ENCODE results near the gene PDE2A. TPM values are rescaled to one million over a fixed set of nuclear protein-coding genes. Genes with fewer than 3 reads are reported as not detected.

The PDE2A gene
- total RNA-seq, 2 experiments from 2014 or later = 0.83 TPM; not detected in 1

DNA sequence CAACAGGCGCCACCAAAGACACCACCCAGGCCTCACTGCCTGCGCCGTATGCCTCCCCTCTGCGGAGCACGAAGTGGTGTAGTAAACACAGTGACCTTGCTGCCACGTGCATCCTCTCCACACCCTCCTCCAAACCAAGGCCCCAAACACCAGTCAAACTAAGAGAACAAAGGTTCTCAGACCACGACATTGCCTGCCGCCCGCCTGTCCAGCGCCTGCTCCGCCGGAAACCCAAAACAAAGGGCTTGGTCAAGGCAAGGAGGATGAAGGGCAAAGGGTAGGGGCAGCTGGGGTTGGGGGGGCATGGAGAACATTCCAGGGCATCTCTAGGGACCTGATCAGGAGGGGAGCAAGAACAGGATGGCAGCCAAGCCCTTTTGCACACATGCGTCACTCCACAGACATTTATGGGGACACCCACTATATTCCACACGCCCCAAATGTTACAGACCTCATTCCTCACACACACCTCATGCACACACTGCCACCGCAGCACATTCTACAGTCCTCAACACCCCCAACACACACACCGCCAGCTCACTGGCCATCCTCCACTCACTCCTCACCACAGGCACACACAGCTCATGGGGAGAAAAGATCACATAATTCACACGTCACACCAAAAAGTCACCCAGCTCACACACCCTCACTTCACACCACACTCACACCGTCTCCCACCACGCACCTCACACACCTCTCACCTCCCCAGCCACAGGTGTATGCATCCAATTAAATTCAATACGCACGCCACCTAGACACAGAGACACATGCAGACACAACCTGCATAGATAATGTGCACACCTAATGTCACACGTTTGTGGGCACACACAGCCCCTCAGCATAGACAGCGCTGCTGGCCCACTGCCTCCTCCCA lies 34.5 kb downstream of the PDE2A start:
- POLR2A ChIA-PET = no interaction called here
- Mint-ChIP-seq H3K4me3 (no peak overlapping the region), H3K27ac (no peak overlapping the region), H3K9me3 (no peaks in the 10 kb centered on the region), H3K27me3 (peaks cover 22% of the 10 kb centered on the region), H3K36me3 (no peaks in the 10 kb centered on the region), H3K4me1 (peaks cover 2% of the 10 kb centered on the region)
- DNase-seq (no peak), ATAC-seq (ENCODE audit: low read depth) (no peak)

DNA sequence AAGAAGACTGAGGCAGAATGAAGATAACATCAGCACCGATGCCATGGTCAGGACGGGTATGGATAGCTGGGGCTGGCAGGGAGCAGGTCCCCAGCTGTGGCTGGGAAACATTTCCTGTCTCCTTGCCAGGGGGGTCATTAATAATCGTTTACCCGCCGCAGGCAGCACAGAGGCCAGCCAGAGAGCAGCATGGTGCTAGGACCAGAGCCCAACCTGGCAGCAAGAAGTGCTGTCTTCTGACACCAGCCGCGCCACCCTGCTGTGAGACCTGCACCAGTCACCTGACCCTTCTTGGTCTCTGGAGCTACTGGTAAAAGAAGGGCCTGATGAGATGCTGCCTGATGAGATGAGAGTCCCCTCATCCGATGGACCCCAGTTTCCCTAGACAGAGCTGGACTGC lies 36.3 kb downstream of the PDE2A start:
- no peak for DNase-seq
- Mint-ChIP-seq H3K4me1 (peaks cover 2% of the 10 kb centered on the region), H3K9me3 (no peaks in the 10 kb centered on the region), H3K27me3 (peaks cover 16% of the 10 kb centered on the region), H3K36me3 (no peaks in the 10 kb centered on the region), H3K27ac (no peak overlapping the region), H3K4me3 (no peak overlapping the region)
- POLR2A ChIA-PET = no interaction called here
- no peak for ATAC-seq (ENCODE audit: low read depth)

DNA sequence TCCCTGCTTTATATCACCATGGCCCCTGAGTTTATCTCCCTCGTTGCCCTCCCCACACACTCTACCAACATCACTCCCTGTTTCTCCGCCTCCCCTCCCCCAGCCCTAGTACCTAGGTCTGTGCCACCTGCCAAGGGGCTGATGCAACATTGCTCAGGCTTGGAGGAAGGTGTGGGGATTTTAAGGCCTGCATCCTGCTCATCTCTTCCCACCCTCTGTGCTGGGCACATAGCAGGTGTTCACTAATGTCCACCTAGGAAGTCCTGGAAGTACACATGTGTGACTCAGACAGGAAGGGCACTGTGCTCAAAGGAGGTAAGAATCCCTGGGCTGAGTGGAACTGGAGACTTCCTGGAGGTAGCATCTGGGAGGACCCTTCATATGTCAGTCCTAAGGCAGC lies 37.0 kb downstream of the PDE2A start:
- Mint-ChIP-seq H3K27me3 (peaks cover 16% of the 10 kb centered on the region), H3K4me1 (peaks cover 2% of the 10 kb centered on the region), H3K9me3 (no peaks in the 10 kb centered on the region), H3K27ac (no peak overlapping the region), H3K4me3 (no peak overlapping the region), H3K36me3 (no peaks in the 10 kb centered on the region)
- no peak for DNase-seq
- no peak for ATAC-seq (ENCODE audit: low read depth)
- POLR2A ChIA-PET = no interaction called here

DNA sequence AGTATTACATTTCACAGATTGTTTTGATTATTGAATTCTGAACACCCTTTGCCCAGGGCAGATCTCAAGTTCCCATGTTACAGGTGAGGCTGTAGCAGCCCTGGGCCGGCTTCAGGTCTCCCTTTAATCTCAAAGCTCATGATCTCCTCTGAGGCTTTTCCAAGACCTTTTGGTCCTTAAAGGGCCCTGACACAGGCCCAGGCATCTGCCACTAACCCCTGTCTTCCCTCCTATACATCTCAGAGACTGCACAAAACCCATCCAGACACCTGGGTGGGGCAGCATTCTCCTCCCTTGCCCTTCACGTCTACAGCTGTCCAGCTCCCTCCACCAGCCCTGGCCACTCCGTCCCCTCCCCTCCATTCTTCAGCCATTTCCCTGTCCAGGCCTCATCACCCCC lies 37.8 kb downstream of the PDE2A start:
- H3K27ac Mint-ChIP-seq = no peak overlapping the region
- H3K36me3 Mint-ChIP-seq = no peaks in the 10 kb centered on the region
- DNase-seq (no peak), ATAC-seq (ENCODE audit: low read depth) (no peak)
- H3K9me3 Mint-ChIP-seq = no peaks in the 10 kb centered on the region
- H3K4me3 Mint-ChIP-seq = no peak overlapping the region
- peaks cover 16% of the 10 kb centered on the region for H3K27me3 Mint-ChIP-seq
- POLR2A ChIA-PET = no interaction called here
- H3K4me1 Mint-ChIP-seq = peaks cover under 1% of the 10 kb centered on the region

DNA sequence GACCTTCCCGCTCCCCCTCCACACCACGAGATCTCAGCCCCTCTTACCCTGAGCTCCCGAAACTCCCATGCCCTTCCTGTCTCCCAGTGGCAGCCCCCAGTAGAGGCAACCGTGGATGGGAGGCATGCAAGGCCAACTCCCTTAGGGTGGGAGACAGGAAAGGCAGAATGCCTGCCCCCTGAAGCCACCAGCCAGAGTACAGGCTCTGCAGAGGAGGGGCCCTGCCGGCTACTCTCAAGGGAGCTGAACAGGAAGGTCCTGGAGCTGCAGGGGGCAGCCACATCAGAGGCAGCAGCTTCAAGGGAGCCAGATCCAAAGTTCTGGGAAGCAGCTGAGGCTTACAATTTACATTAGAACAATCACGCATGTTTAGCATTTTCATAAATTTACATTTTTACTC lies 38.3 kb downstream of the PDE2A start:
- peaks cover 18% of the 10 kb centered on the region for H3K27me3 Mint-ChIP-seq
- no peak overlapping the region for H3K27ac Mint-ChIP-seq
- no peak overlapping the region for H3K4me3 Mint-ChIP-seq
- ATAC-seq (ENCODE audit: low read depth) (no peak), DNase-seq (no peak)
- no peaks in the 10 kb centered on the region for H3K36me3 Mint-ChIP-seq
- no peaks in the 10 kb centered on the region for H3K9me3 Mint-ChIP-seq
- POLR2A ChIA-PET = no interaction called here
- H3K4me1 Mint-ChIP-seq = no peaks in the 10 kb centered on the region

DNA sequence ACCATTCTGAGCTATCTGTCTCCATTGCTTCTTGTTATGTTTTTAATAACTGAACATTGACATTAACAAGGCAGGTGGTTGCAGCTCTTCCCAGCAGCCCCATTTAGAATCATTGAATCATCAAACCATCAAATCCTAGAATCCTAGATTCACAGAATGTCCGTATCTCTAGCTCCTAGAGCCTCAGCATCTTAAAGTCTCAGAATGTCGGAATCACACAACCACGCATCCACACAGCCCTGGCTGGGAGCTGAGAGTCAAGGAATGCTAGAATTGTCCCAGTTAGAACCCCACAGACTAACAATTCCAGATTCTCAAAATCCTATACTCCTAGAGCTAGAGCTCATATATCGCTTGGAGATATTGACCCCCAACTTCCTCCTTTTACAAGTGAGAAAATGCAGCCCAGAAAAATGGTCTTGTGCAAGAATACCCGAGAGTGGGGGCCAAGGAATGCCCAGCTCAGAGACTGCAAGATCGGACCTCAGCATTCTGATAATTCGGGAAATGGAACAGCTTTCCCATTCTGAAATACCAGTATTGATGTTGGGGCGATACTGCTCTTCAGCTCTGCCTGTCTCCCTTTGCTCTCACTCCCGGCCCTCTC lies 38.8 kb downstream of the PDE2A start:
- ATAC-seq (ENCODE audit: low read depth) (no peak), DNase-seq (no peak)
- Mint-ChIP-seq H3K4me1 (no peaks in the 10 kb centered on the region), H3K27me3 (peaks cover 18% of the 10 kb centered on the region), H3K27ac (no peak overlapping the region), H3K36me3 (no peaks in the 10 kb centered on the region), H3K4me3 (no peak overlapping the region), H3K9me3 (no peaks in the 10 kb centered on the region)
- POLR2A ChIA-PET = no interaction called here

DNA sequence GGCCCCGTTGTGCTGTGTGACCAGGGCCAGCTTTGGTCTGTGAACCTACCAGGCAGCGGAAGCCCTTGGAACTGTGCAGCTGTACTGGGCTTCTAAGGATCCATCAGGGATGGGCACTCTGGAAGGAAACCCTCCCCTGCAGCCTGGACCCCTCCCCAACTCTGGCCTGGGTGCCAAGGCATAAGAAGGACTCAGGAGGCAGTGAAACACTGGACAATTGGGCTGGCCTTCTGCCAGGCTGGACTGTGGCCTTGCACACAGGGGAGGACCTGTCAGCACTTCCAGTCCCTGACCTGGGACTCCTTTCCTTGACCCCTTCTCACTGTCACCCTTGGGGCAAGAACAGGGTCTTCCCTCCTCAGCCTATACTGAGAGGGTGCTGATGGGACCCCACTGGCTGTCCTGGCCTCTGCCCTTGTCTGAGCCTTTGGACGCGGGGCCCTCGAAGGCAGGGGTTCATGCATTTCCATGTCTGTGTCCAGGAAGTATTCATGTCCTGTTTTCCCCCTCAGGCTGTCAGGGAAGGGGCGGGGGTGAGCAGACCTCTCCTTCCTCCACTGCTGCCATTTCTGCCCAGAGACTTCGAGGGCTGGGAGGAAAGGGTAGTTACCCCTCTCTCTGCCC lies 39.6 kb downstream of the PDE2A start:
- Mint-ChIP-seq H3K9me3 (no peaks in the 10 kb centered on the region), H3K27ac (no peak overlapping the region), H3K27me3 (peaks cover 18% of the 10 kb centered on the region), H3K36me3 (no peaks in the 10 kb centered on the region), H3K4me1 (no peaks in the 10 kb centered on the region), H3K4me3 (no peak overlapping the region)
- POLR2A ChIA-PET = no interaction called here
- DNase-seq = no peak
- no peak for ATAC-seq (ENCODE audit: low read depth)

DNA sequence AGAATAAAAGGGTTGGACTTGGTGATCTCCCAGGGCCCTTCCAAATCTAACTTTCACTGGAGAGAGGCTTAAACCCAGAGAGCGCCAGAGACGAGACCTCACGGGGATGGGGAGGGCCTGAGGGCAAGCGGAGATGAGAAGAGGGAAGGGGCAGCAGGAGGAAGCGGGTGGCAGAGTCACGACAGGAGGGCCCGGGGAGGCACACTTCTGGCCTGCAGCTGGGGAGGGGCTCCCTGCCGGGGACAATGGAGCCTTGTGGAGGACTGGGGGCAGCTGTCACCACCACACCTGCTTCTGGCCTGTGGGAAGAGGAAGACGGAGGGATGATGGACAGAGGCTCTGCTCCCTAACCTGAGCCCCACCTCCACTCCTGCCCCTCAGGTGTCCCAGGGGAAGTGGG lies 40.2 kb downstream of the PDE2A start:
- Mint-ChIP-seq H3K4me3 (no peak overlapping the region), H3K4me1 (no peaks in the 10 kb centered on the region), H3K36me3 (no peaks in the 10 kb centered on the region), H3K9me3 (no peaks in the 10 kb centered on the region), H3K27ac (no peak overlapping the region), H3K27me3 (peaks cover 18% of the 10 kb centered on the region)
- POLR2A ChIA-PET = no interaction called here
- ATAC-seq (ENCODE audit: low read depth) = no peak
- DNase-seq = no peak

DNA sequence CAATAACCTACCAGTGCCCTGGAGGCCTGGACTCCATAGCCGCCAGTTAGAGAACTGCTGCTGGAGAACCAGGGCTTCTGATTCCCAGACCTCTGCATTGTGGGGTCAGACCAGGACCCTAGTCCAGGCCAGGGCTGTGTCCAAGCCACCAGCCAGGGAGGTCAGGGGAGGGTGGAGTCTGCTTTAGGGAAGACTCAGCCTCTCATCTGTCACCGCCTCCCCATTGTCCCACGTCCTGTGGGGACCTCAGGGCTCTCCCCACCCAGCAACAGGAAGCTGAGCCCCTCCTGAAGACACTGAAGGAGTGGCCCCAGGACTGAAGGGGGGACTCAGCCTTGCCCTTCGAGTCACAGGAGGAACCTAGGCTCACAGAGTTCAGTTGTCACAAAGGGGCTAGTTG lies 41.2 kb downstream of the PDE2A start:
- DNase-seq = no peak
- POLR2A ChIA-PET = no interaction called here
- no peaks in the 10 kb centered on the region for H3K9me3 Mint-ChIP-seq
- no peaks in the 10 kb centered on the region for H3K36me3 Mint-ChIP-seq
- peaks cover 22% of the 10 kb centered on the region for H3K27me3 Mint-ChIP-seq
- no peak overlapping the region for H3K4me3 Mint-ChIP-seq
- no peak overlapping the region for H3K27ac Mint-ChIP-seq
- no peak for ATAC-seq (ENCODE audit: low read depth)
- H3K4me1 Mint-ChIP-seq = no peaks in the 10 kb centered on the region

DNA sequence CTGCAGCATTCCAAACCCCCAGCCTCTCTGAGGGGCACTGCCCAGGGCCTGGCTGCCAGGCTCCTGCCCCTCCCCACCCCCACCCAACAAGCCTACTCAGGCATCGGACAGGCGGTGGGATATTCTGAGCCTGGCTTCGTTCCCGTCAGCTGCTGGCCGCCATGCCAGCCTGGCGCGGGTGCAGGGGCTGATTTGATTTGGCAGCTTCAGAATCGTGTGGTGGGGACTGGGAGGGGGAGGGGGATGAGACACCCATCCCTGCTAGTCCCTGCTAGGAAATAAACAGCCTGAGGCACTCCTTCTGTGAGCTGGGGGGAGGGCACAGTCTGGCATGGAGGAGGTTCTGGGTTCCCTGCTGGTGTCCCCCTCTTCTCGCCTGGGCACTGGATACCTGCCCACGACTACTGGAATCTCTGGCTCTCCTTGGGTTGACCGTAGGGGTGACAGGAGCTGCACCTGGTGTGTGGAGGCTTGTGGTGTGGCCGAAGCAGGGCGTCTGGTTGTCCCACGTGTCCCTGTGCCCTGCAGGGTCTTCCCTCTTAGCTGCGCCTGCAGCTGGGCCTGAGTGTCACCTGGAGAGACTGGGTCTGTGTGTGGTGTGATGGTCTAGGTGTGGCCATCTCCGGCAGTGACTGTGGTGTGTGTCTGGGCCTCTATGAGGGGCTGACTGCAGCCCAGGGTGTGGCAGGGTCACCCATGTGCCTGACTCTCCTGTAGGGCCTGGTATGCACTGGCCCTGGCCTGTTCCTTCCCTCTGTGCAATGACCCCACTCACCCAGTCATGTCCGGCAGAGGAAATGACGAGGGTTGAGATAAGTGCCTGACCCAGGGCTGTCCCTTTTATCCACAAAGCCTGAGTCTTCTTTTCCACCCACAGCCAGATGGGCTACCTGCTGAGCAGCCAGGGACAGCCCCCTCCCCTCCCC lies 42.2 kb downstream of the PDE2A start:
- no peak overlapping the region for H3K4me3 Mint-ChIP-seq
- no peak overlapping the region for H3K27ac Mint-ChIP-seq
- POLR2A ChIA-PET = no interaction called here
- H3K36me3 Mint-ChIP-seq = no peaks in the 10 kb centered on the region
- H3K4me1 Mint-ChIP-seq = no peaks in the 10 kb centered on the region
- H3K27me3 Mint-ChIP-seq = peaks cover 17% of the 10 kb centered on the region
- H3K9me3 Mint-ChIP-seq = no peaks in the 10 kb centered on the region
- DNase-seq (no peak), ATAC-seq (ENCODE audit: low read depth) (no peak)

DNA sequence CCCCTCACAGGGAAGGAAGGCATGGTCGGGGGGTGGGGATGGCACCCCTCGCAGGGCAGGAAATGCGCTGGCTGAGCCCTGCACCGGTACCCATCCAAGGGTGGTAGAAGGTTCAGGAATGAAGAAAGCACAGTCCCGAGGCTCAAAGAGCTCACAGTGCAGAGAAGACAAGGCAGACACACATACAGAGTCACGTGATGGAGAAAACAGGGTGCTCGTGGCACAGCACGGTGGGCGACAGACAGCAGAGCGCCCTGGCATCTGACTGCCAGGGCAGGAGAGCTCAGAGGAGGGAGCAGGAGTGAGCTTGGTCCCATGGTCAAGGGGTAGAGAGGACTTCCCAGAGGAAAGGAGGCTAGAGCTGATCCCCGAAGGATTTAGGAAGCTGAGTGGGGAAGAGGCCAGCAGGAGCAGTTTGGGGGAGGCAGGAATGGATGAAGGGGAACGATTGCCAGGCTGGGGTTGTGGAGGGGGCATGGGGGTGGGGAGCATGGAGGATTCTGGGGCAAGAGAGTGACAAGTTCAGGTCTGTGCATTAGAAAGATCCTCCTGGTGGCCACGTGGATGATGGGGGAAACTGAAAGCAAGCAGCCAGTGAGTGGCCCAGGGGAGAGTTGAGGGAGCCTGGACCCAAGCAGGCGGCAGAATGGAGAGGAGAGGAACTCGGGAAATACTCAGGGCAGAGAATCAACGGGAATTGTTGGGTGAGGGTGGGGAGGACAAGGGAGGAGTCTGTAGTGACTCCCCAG lies 43.9 kb downstream of the PDE2A start:
- H3K27ac Mint-ChIP-seq = no peak overlapping the region
- peaks cover 9% of the 10 kb centered on the region for H3K27me3 Mint-ChIP-seq

DNA sequence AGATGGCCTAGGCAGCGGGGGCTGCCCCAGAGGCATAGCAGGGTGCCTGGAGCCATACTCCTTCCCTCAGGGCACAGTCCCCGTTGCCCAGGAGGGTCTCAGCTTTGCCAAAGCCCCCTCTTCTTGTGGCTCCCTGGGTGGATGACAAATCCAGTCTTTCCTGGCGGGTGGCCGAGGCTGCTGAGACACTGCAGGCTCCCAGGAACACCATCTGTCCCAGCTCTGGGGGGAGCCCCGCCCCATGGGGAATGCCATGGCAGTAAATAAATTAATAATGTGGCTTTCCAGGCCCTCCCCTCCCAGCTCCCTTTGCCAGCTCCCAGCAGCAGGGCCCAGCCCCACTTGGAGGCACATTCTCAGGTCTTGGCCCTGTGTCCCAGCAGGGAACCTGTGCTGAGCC lies 45.0 kb downstream of the PDE2A start:
- Mint-ChIP-seq H3K9me3 (no peaks in the 10 kb centered on the region), H3K4me3 (no peak overlapping the region), H3K4me1 (peaks cover 11% of the 10 kb centered on the region), H3K36me3 (no peaks in the 10 kb centered on the region), H3K27ac (no peak overlapping the region), H3K27me3 (peaks cover 10% of the 10 kb centered on the region)
- POLR2A ChIA-PET = no interaction called here
- no peak for DNase-seq
- ATAC-seq (ENCODE audit: low read depth) = no peak

More for the DNA sequence above, 43.9 kb downstream of the PDE2A start:
- Mint-ChIP-seq H3K4me3 (no peak overlapping the region), H3K4me1 (peaks cover 1% of the 10 kb centered on the region), H3K9me3 (no peaks in the 10 kb centered on the region), H3K36me3 (no peaks in the 10 kb centered on the region)
- POLR2A ChIA-PET = no interaction called here
- no peak for ATAC-seq (ENCODE audit: low read depth)
- DNase-seq = no peak
